H1 (cell line): ENCODE results near the gene TEAD3. TPM values are rescaled to one million over a fixed set of nuclear protein-coding genes. Genes with fewer than 3 reads are reported as not detected.

Source experiments
- CTCF ChIA-PET: fragments of 300-600 bp; sonication (Branson Sonifier 250); formaldehyde crosslinking; loops from one replicate; lab custom pipeline; 2021; ENCODE audit not compliant: partially characterized antibody; lab: Charles Lee
- POLR2A ChIA-PET: fragments of 300-600 bp; sonication (Branson Sonifier 250); formaldehyde crosslinking; loops from one replicate; lab custom pipeline; 2021; ENCODE audit warnings: inconsistent platforms; ENCODE audit not compliant: partially characterized antibody; lab: Charles Lee
- DNase-seq, 2 experiments: peaks; one replicate each; pipeline versions ENCODE4 v3.0.0 to v3.0.0-alpha.2; 2010 to 2022; ENCODE audit warnings: low spot score in 2 of 2, low read depth in 1 of 2, mixed read lengths in 1 of 2
- FAIRE-seq: peaks from 2 replicates; lab custom pipeline; 2011; peaks lifted over from hg19 to GRCh38; lab: Jason Lieb, UNC
- H2AFZ ChIP-seq: 2 replicates; pipeline ENCODE4 v1.8.1; 2012; ENCODE audit warnings: low read length, inconsistent platforms
- H2AK5ac ChIP-seq: 2 replicates; pipeline ENCODE4 v1.6.1; 2013; ENCODE audit warnings: low read depth, low read length
- H2BK120ac ChIP-seq: replicated peaks from 2 replicates; pipeline ENCODE3; 2013; ENCODE audit warnings: low read depth, low read length, inconsistent platforms
- H2BK12ac ChIP-seq: 2 replicates; pipeline ENCODE4 v1.6.1; 2013; ENCODE audit warnings: low read depth, low read length
- H2BK15ac ChIP-seq: 2 replicates; pipeline ENCODE4 v1.6.1; 2013; ENCODE audit warnings: low read length
- H2BK20ac ChIP-seq: 2 replicates; pipeline ENCODE4 v1.6.1; 2013; ENCODE audit warnings: low read length
- H2BK5ac ChIP-seq: 2 replicates; pipeline ENCODE4 v1.6.1; 2013; ENCODE audit warnings: low read depth, low read length
- H3K14ac ChIP-seq: 2 replicates; pipeline ENCODE4 v1.6.1; 2013; ENCODE audit warnings: inconsistent platforms; ENCODE audit not compliant: insufficient read length
- H3K18ac ChIP-seq: 2 replicates; pipeline ENCODE4 v1.6.1; 2013; ENCODE audit warnings: low read length; ENCODE audit errors: extremely low read depth
- H3K23ac ChIP-seq: 2 replicates; pipeline ENCODE4 v1.6.1; 2013; ENCODE audit warnings: inconsistent platforms; ENCODE audit not compliant: insufficient read length
- H3K23me2 ChIP-seq: 2 replicates; pipeline ENCODE4 v1.6.1; 2013; ENCODE audit warnings: low read depth, low read length
- H3K27ac ChIP-seq: 2 replicates; pipeline ENCODE4 v1.6.1; 2011; ENCODE audit warnings: low read depth, low read length, inconsistent platforms
- H3K27me3 ChIP-seq, 4 experiments: replicated peaks in 1 of 4; 1 replicate in 1 of 4; 2 replicates in 3 of 4; pipeline versions ENCODE4 v1.6.1 to v1.8.1; 2011 to 2013; ENCODE audit warnings: low read length in 3 of 4, mild to moderate bottlenecking in 3 of 4, inconsistent platforms in 2 of 4, mixed read lengths in 2 of 4, moderate library complexity in 1 of 4; ENCODE audit not compliant: control insufficient read depth in 3 of 4, insufficient read depth in 3 of 4; ENCODE audit errors: extremely low read depth in 1 of 4
- H3K36me3 ChIP-seq, 4 experiments: 2 replicates each; pipeline versions ENCODE4 v1.6.1 to v1.8.1; 2011 to 2013; ENCODE audit warnings: mild to moderate bottlenecking in 4 of 4, low read length in 3 of 4, moderate library complexity in 2 of 4, control low read depth in 1 of 4, inconsistent platforms in 1 of 4; ENCODE audit not compliant: insufficient read depth in 4 of 4, control insufficient read depth in 2 of 4
- H3K4ac ChIP-seq: replicated peaks from 2 replicates; pipeline ENCODE3; 2013; ENCODE audit warnings: low read length, low read depth, mixed read lengths, inconsistent platforms; ENCODE audit not compliant: insufficient read length
- H3K4me1 ChIP-seq, 4 experiments: replicated peaks in 1 of 4; 1 replicate in 1 of 4; 2 replicates in 3 of 4; pipeline versions ENCODE4 v1.6.1 to v1.8.1; 2011 to 2013; ENCODE audit warnings: low read length in 3 of 4, inconsistent platforms in 2 of 4, mixed read lengths in 1 of 4; ENCODE audit not compliant: insufficient read depth in 4 of 4, control insufficient read depth in 3 of 4
- H3K4me2 ChIP-seq, 2 experiments: 2 replicates each; pipeline versions ENCODE4 v1.6.1 to v1.8.1; 2011 to 2013; ENCODE audit warnings: low read depth in 2 of 2, low read length in 2 of 2, control low read depth in 1 of 2, inconsistent platforms in 1 of 2, mild to moderate bottlenecking in 1 of 2; ENCODE audit not compliant: insufficient read depth in 1 of 2
- H3K4me3 ChIP-seq, 4 experiments: fragments of 200-600, 300-600 bp in 1 of 4; sonication (generic), shearing (Covaris generic), sonication (Bioruptor Twin) in 1 of 4; 2 replicates each; pipeline versions ENCODE4 v1.5.1 to v1.8.1; 2011 to 2016; ENCODE audit warnings: low read length in 4 of 4, low read depth in 3 of 4, control low read depth in 2 of 4, inconsistent platforms in 2 of 4, mild to moderate bottlenecking in 2 of 4, mixed read lengths in 1 of 4, moderate library complexity in 1 of 4; ENCODE audit not compliant: insufficient read depth in 2 of 4; ENCODE audit errors: extremely low read depth in 1 of 4
- H3K56ac ChIP-seq: replicated peaks from 2 replicates; pipeline ENCODE3; 2013; ENCODE audit warnings: low read depth, mild to moderate bottlenecking, mixed read lengths, low read length, inconsistent platforms; ENCODE audit not compliant: insufficient read length
- H3K79me1 ChIP-seq: 2 replicates; pipeline ENCODE4 v1.6.1; 2013; ENCODE audit warnings: low read depth, low read length, control low read depth
- H3K79me2 ChIP-seq, 2 experiments: 2 replicates each; pipeline versions ENCODE4 v1.6.1 to v1.8.1; 2012 to 2013; ENCODE audit warnings: low read length in 2 of 2, mild to moderate bottlenecking in 2 of 2, inconsistent platforms in 1 of 2; ENCODE audit not compliant: insufficient read depth in 2 of 2, control insufficient read depth in 1 of 2
- H3K9ac ChIP-seq, 4 experiments: replicated peaks in 1 of 4; 1 replicate in 1 of 4; 2 replicates in 3 of 4; pipeline versions ENCODE4 v1.6.1 to v1.8.1; 2011 to 2013; ENCODE audit warnings: low read depth in 3 of 4, low read length in 3 of 4, control low read depth in 2 of 4, mild to moderate bottlenecking in 2 of 4, moderate library complexity in 2 of 4, inconsistent platforms in 1 of 4; ENCODE audit errors: extremely low read depth in 1 of 4
- H3K9me3 ChIP-seq, 2 experiments: 2 replicates each; pipeline versions ENCODE4 v1.6.1 to v1.8.1; 2012 to 2013; ENCODE audit warnings: mild to moderate bottlenecking in 2 of 2, moderate library complexity in 2 of 2, control low read depth in 1 of 2, inconsistent platforms in 1 of 2, low read depth in 1 of 2, low read length in 1 of 2, mixed read lengths in 1 of 2; ENCODE audit not compliant: insufficient read depth in 2 of 2
- H4K20me1 ChIP-seq, 2 experiments: replicated peaks in 1 of 2; 2 replicates each; pipeline versions ENCODE3 to v1.8.1; 2011 to 2013; ENCODE audit warnings: inconsistent platforms in 2 of 2, low read length in 2 of 2, mild to moderate bottlenecking in 1 of 2; ENCODE audit not compliant: insufficient read depth in 2 of 2, control insufficient read depth in 1 of 2
- H4K5ac ChIP-seq: 2 replicates; pipeline ENCODE4 v1.6.1; 2013; ENCODE audit warnings: low read length, low read depth, mixed read lengths, inconsistent platforms; ENCODE audit not compliant: insufficient read length
- H4K8ac ChIP-seq: 2 replicates; pipeline ENCODE4 v1.8.0; 2013; ENCODE audit warnings: mild to moderate bottlenecking, moderate library complexity, low read length, inconsistent platforms; ENCODE audit not compliant: insufficient read depth; ENCODE audit errors: extremely low read depth
- H4K91ac ChIP-seq: replicated peaks from 2 replicates; pipeline ENCODE3; 2013; ENCODE audit warnings: low read length, mixed read lengths, inconsistent platforms; ENCODE audit not compliant: insufficient read length
- CBX5 ChIP-seq: fragments of 300-800, 300-1000 bp; sonication (generic); IDR thresholded peaks from 2 replicates; pipeline ENCODE4 v1.7.1; 2016; ENCODE audit warnings: antibody characterized with exemption, low read length, low read depth
- CBX8 ChIP-seq: fragments of 300-800, 300-1000 bp; sonication (generic); IDR thresholded peaks from 2 replicates; pipeline ENCODE4 v1.7.1; 2016; ENCODE audit warnings: low read depth, low read length, borderline replicate concordance
- E2F6 ChIP-seq: IDR thresholded peaks from 2 replicates; pipeline ENCODE4 v1.6.1; 2012; ENCODE audit warnings: inconsistent platforms
- FOSL1 ChIP-seq: IDR thresholded peaks from 2 replicates; pipeline ENCODE4 v1.6.1; 2011; ENCODE audit warnings: mild to moderate bottlenecking, low read depth, low read length, moderate library complexity; ENCODE audit not compliant: insufficient read depth
- HDAC2 ChIP-seq, 2 experiments: fragments of 300-600 bp in 1 of 2; sonication (generic) in 1 of 2; IDR thresholded peaks; 2 replicates each; pipeline ENCODE4 v1.6.1; 2011 to 2012; ENCODE audit warnings: low read depth in 2 of 2, low read length in 2 of 2, mild to moderate bottlenecking in 2 of 2, moderate library complexity in 2 of 2, borderline replicate concordance in 1 of 2, inconsistent platforms in 1 of 2
- HDAC6 ChIP-seq: IDR thresholded peaks from one replicate; pipeline ENCODE4 v1.7.1; 2012; ENCODE audit warnings: low read depth, mild to moderate bottlenecking, inconsistent platforms, low read length, moderate library complexity
- JUND ChIP-seq: IDR thresholded peaks from 2 replicates; pipeline ENCODE4 v1.6.1; 2011; ENCODE audit warnings: mild to moderate bottlenecking, improper control_type of control experiment, low read length
- KDM1A ChIP-seq: fragments of 200-600, 300-600 bp; sonication (generic); IDR thresholded peaks from 2 replicates; pipeline ENCODE4 v1.7.1; 2016; ENCODE audit warnings: mild to moderate bottlenecking, low read length, borderline replicate concordance
- KDM4A ChIP-seq: IDR thresholded peaks from one replicate; pipeline ENCODE4 v1.7.1; 2012; ENCODE audit warnings: low read depth, mild to moderate bottlenecking, moderate library complexity, low read length, inconsistent platforms; ENCODE audit not compliant: severe bottlenecking
- NRF1 ChIP-seq: IDR thresholded peaks from 2 replicates; pipeline ENCODE4 v1.6.1; 2011; ENCODE audit warnings: mild to moderate bottlenecking, low read depth, low read length, improper control_type of control experiment
- RXRA ChIP-seq: IDR thresholded peaks from 2 replicates; pipeline ENCODE4 v1.6.1; 2011; ENCODE audit warnings: low read depth, mild to moderate bottlenecking, low read length, moderate library complexity; ENCODE audit not compliant: insufficient read depth
- SP2 ChIP-seq: IDR thresholded peaks from 2 replicates; pipeline ENCODE4 v1.6.1; 2012; ENCODE audit warnings: mild to moderate bottlenecking, low read length, inconsistent platforms
- TBP ChIP-seq: IDR thresholded peaks from 2 replicates; pipeline ENCODE4 v1.6.1; 2011; ENCODE audit warnings: low read depth, low read length, improper control_type of control experiment
- WGBS, 2 experiments: shearing (Covaris generic) in 1 of 2; methylation state at CpG; one replicate each; pipeline versions ENCODE4 v1.1.6 to v1.1.7; 2013 to 2015; ENCODE audit warnings: low lambda C conversion rate in 2 of 2, mixed read lengths in 2 of 2, inconsistent platforms in 1 of 2, low coverage in 1 of 2, missing lambda C conversion rate in 1 of 2; ENCODE audit not compliant: insufficient replicate concordance in 2 of 2, insufficient coverage in 1 of 2, insufficient read length in 1 of 2; ENCODE audit errors: extremely low coverage in 1 of 2, missing lambda C conversion rate in 1 of 2; 5-methylcytosine and 5-hydroxymethylcytosine counted together
- polyA plus RNA-seq, 7 experiments: library from polyadenylated mRNA; depleted of rRNA in 3 of 7; stranded (reverse) in 5 of 7; unstranded in 2 of 7; fragments of >200 nt in 5 of 7; fragments of 200-250 nt in 2 of 7; gene quantifications; 1 replicate in 5 of 7; 2 replicates in 1 of 7; 4 replicates in 1 of 7; pipeline versions ENCODE4 v1.2.1 to v1.2.3, GENCODE V29; 2011 to 2013; ENCODE audit warnings: missing spikeins in 2 of 7, mixed read lengths in 2 of 7
- total RNA-seq: library from RNA; stranded (reverse); fragmentation: NEBNext Ultra II Directional; extraction: Animal tissue kit (Norgen Biotek cat#: 25700); gene quantifications from 2 replicates; pipeline ENCODE4 v1.2.1, GENCODE V29; 2021

The TEAD3 gene
- total and polyA plus RNA-seq, 2 of the 8 experiments (the other 6 are each of a cell fraction or from before 2014, with no cell fraction given) = 20.1 to 28.7 TPM

- Histone ChIP-seq H3K23ac (no peak overlapping the region), H4K8ac (no peak overlapping the region), H2BK20ac (no peak overlapping the region), H3K79me2 (no peaks in the 10 kb centered on the region; a peak in 1 of 4 replicates), H3K36me3 (peaks cover 0 to 23% (median 4%) of the 10 kb centered on the region in 4 experiments; a peak in 2 of 8 replicates), H4K91ac (no peak overlapping the region), H3K4ac (no peak overlapping the region), H2BK15ac (no peak overlapping the region), H3K56ac (no peak overlapping the region), H3K18ac (no peak overlapping the region), H3K14ac (no peak overlapping the region), H2AK5ac (no peak overlapping the region), H3K4me3 (no peak overlapping the region), H3K79me1 (peaks cover 4% of the 10 kb centered on the region; the same call in 1 of the 2 replicates), H4K5ac (no peak overlapping the region), H3K4me2 (no peak overlapping the region), H2BK12ac (no peak overlapping the region), H3K4me1 (peaks cover 5 to 10% (median 8%) of the 10 kb centered on the region in 4 experiments), H3K9ac (no peak overlapping the region), H3K9me3 (no peaks in the 10 kb centered on the region), H2BK5ac (no peak overlapping the region; the same call in 1 of the 2 replicates), H4K20me1 (peaks cover 0 to 5% of the 10 kb centered on the region in 2 experiments), H2AFZ (no peak overlapping the region), H3K27me3 (no peaks in the 10 kb centered on the region; a peak in 1 of 7 replicates), H3K23me2 (no peaks in the 10 kb centered on the region), H2BK120ac (no peak overlapping the region), H3K27ac (no peak overlapping the region)
- CTCF ChIA-PET = interaction anchor here (0.6 to 4.7 kb wide), 10 partner anchors 9 to 186 kb away, joined by 3 to 28 read pairs (median 4); partner anchors contain the start of genes RPL10A and TEAD3
- FAIRE-seq (no peak), DNase-seq (no peak)
- 97% methylated on average over 12 of the region's 12 CpGs; no CpG with 5 or more reads in 1 of the 2 experiments for WGBS, 2 experiments
- POLR2A ChIA-PET = interaction anchor here (30.9 to 37.6 kb wide), 2 partner anchors 3 to 13 kb away, joined by 1319 read pairs; partner anchors contain the start of genes RPL10A and TEAD3
- TF ChIP-seq FOSL1 = no peak
- no peak for TF ChIP-seq KDM1A
- TF ChIP-seq HDAC6 = no peak
- no peak for TF ChIP-seq HDAC2 (IDR thresholded peaks at IDR 0.05; ENCODE audit: borderline replicate concordance in 1 of 2, low read depth in 2 of 2, low read length in 2 of 2)
- TF ChIP-seq CBX8 = no peak
- TF ChIP-seq JUND = no peak
- no peak for TF ChIP-seq RXRA
- TF ChIP-seq E2F6 = no peak
- no peak for TF ChIP-seq CBX5
- no peak for TF ChIP-seq KDM4A
- TF ChIP-seq SP2 = no peak
- TF ChIP-seq TBP = no peak
- no peak for TF ChIP-seq NRF1
Measured at GRCh38 chr6:35480176-35480575, 16.7 kb downstream of the TEAD3 start.
